Sigmoid colon (tissue), 7 donors: ENCODE measurements around the gene RAPGEF5. TPM values are rescaled to one million over a fixed set of nuclear protein-coding genes. Genes with fewer than 3 reads are reported as not detected.
A peak's percentile ranks its signal among the peaks of the same experiment; 100 is the strongest.

Experiments
- DNase-seq: peaks from one replicate; pipeline ENCODE4 v3.0.0-alpha.2; 2019
- H3K27ac ChIP-seq, 4 donors: fragments of 200-600 bp; sonication (generic); one replicate each; pipeline ENCODE4 v1.5.1; 2016 to 2019; ENCODE audit warnings: mild to moderate bottlenecking in 1 of 4
- H3K27me3 ChIP-seq, 3 donors: fragments of 200-600 bp; sonication (generic); one replicate each; pipeline ENCODE4 v1.5.1; 2019; ENCODE audit warnings: mild to moderate bottlenecking in 1 of 3
- H3K36me3 ChIP-seq, 4 donors: fragments of 200-600 bp; sonication (generic); one replicate each; pipeline ENCODE4 v1.5.1; 2016 to 2019
- H3K4me1 ChIP-seq, 4 donors: fragments of 200-600 bp; sonication (generic); one replicate each; pipeline ENCODE4 v1.5.1; 2017 to 2019
- H3K4me3 ChIP-seq, 4 donors: fragments of 200-600 bp; sonication (generic); one replicate each; pipeline ENCODE4 v1.5.1; 2017 to 2019; ENCODE audit warnings: mild to moderate bottlenecking in 2 of 4, moderate library complexity in 1 of 4
- H3K9me3 ChIP-seq, 4 donors: fragments of 200-600 bp in 3 of 4; sonication (generic) in 3 of 4; one replicate each; pipeline versions ENCODE4 v1.5.1 to v1.6.1; 2013 to 2019
- CTCF ChIP-seq, 4 experiments: fragments of 450-650 bp in 3 of 4; fragments of 200-600 bp in 1 of 4; IDR thresholded peaks; one replicate each; pipeline ENCODE4 v1.5.1; 2016 to 2019; ENCODE audit warnings: antibody characterized with exemption in 4 of 4, mild to moderate bottlenecking in 3 of 4, moderate library complexity in 2 of 4
- EP300 ChIP-seq, 4 donors: sonication (generic); formaldehyde crosslinking; IDR thresholded peaks; one replicate each; pipeline ENCODE4 v1.6.1; 2017; ENCODE audit warnings: antibody characterized with exemption in 4 of 4
- POLR2A ChIP-seq, 2 donors: fragments of 450-650 bp; IDR thresholded peaks; one replicate each; pipeline ENCODE4 v1.6.1; 2016; ENCODE audit warnings: antibody characterized with exemption in 2 of 2, mild to moderate bottlenecking in 2 of 2, moderate library complexity in 2 of 2
- POLR2AphosphoS5 ChIP-seq, 4 donors: sonication (generic); formaldehyde crosslinking; IDR thresholded peaks; one replicate each; pipeline ENCODE4 v1.6.1; 2017; ENCODE audit warnings: antibody characterized with exemption in 4 of 4
- WGBS, 2 donors: extraction: QIAGEN DNeasy Blood & Tissue Kit; methylation state at CpG; one replicate each; pipeline ENCODE4 v1.1.7; 2013; 5-methylcytosine and 5-hydroxymethylcytosine counted together
- intact Hi-C: fragments of 100-400 bp; cut with DNase I; formaldehyde crosslinking; loops from one replicate; pipeline ENCODE4 v1.15.1; 2023
- polyA plus RNA-seq, 3 donors: library from polyadenylated mRNA; stranded (reverse); fragments of 200-250 nt; gene quantifications; one replicate each; pipeline ENCODE4 v1.2.3, GENCODE V29; 2013
- total RNA-seq, 4 donors: library from RNA; depleted of rRNA; stranded (reverse); fragments of >200 nt; gene quantifications; one replicate each; pipeline ENCODE4 v1.1.0, GENCODE V29; 2016
- donor health status: healthy with polysubstance abuse.
- donor health status: Bipolar disorder and iron deficiency.
- donor health status: healthy.

Gene RAPGEF5
- total and polyA plus RNA-seq, 7 donors: 6.0 to 17.9 (median 12.6) TPM

GRCh38 chr7:22216832-22217475 lies 140.0 kb downstream of the RAPGEF5 start:
- peak overlapping the region in 3 of 4 donors; percentile 38 to 63 (median 40) for H3K27ac ChIP-seq
- no peaks in the 10 kb centered on the region for H3K4me1 ChIP-seq
- DNase-seq: no peak
- H3K9me3 ChIP-seq: no peaks in the 10 kb centered on the region
- no peak overlapping the region for H3K4me3 ChIP-seq
- intact Hi-C loops: no loop called here
- H3K27me3 ChIP-seq: no peaks in the 10 kb centered on the region
- H3K36me3 ChIP-seq: no peaks in the 10 kb centered on the region
- no peak for TF ChIP-seq POLR2AphosphoS5 (IDR thresholded peaks at IDR 0.05)
- TF ChIP-seq CTCF (IDR thresholded peaks at IDR 0.05): no peak
- no peak for TF ChIP-seq EP300 (IDR thresholded peaks at IDR 0.05)
- no peak for TF ChIP-seq POLR2A (IDR thresholded peaks at IDR 0.05)
- WGBS, 2 donors: 66 to 84% methylated on average over 4 of the region's 4 CpGs

GRCh38 chr7:22216309-22216708 lies 140.6 kb downstream of the RAPGEF5 start:
- no peak for DNase-seq
- Histone ChIP-seq H3K27me3 (no peaks in the 10 kb centered on the region), H3K27ac (peak overlapping the region in 3 of 4 donors; percentile 37 to 63 (median 38)), H3K36me3 (no peaks in the 10 kb centered on the region), H3K4me3 (no peak overlapping the region), H3K4me1 (no peaks in the 10 kb centered on the region), H3K9me3 (no peaks in the 10 kb centered on the region)
- intact Hi-C loops: no loop called here
- no peak for TF ChIP-seq EP300 (IDR thresholded peaks at IDR 0.05)
- WGBS, 2 donors: 47 to 70% methylated on average over 1 of the region's 1 CpG

GRCh38 chr7:22214000-22214399 lies 143.0 kb downstream of the RAPGEF5 start:
- no peaks in the 10 kb centered on the region for H3K9me3 ChIP-seq
- 69 to 80% methylated on average over 3 of the region's 3 CpGs for WGBS, 2 donors
- no peak for DNase-seq
- H3K27ac ChIP-seq: peak overlapping the region in 2 of 4 donors; percentile 26 to 38
- H3K4me3 ChIP-seq: no peak overlapping the region
- no peaks in the 10 kb centered on the region for H3K36me3 ChIP-seq
- TF ChIP-seq EP300 (IDR thresholded peaks at IDR 0.05): no peak
- no peak for TF ChIP-seq CTCF (IDR thresholded peaks at IDR 0.05)
- TF ChIP-seq POLR2A (IDR thresholded peaks at IDR 0.05): no peak
- TF ChIP-seq POLR2AphosphoS5 (IDR thresholded peaks at IDR 0.05): no peak
- intact Hi-C loops: no loop called here
- peaks cover 0 to under 1% (median 0%) of the 10 kb centered on the region in 4 donors for H3K4me1 ChIP-seq
- H3K27me3 ChIP-seq: no peaks in the 10 kb centered on the region

GRCh38 chr7:22213081-22213480 lies 143.9 kb downstream of the RAPGEF5 start:
- no peak for DNase-seq
- no peak overlapping the region for H3K27ac ChIP-seq
- TF ChIP-seq POLR2A (IDR thresholded peaks at IDR 0.05): no peak
- TF ChIP-seq POLR2AphosphoS5 (IDR thresholded peaks at IDR 0.05): no peak
- no peak for TF ChIP-seq EP300 (IDR thresholded peaks at IDR 0.05)
- TF ChIP-seq CTCF (IDR thresholded peaks at IDR 0.05): no peak
- no peaks in the 10 kb centered on the region for H3K9me3 ChIP-seq
- H3K27me3 ChIP-seq: no peaks in the 10 kb centered on the region
- H3K36me3 ChIP-seq: no peaks in the 10 kb centered on the region
- H3K4me1 ChIP-seq: peaks cover 0 to 10% (median 0%) of the 10 kb centered on the region in 4 donors
- WGBS, 2 donors: 79 to 82% methylated on average over 2 of the region's 2 CpGs
- intact Hi-C loops: no loop called here
- no peak overlapping the region for H3K4me3 ChIP-seq

GRCh38 chr7:22210967-22211366 lies 146.0 kb downstream of the RAPGEF5 start:
- no peak overlapping the region for H3K27ac ChIP-seq
- H3K4me1 ChIP-seq: peaks cover 0 to 11% (median 0%) of the 10 kb centered on the region in 4 donors
- H3K4me3 ChIP-seq: no peak overlapping the region
- no peaks in the 10 kb centered on the region for H3K9me3 ChIP-seq
- DNase-seq: no peak
- no peak for TF ChIP-seq POLR2A (IDR thresholded peaks at IDR 0.05)
- no peak for TF ChIP-seq EP300 (IDR thresholded peaks at IDR 0.05)
- TF ChIP-seq POLR2AphosphoS5 (IDR thresholded peaks at IDR 0.05): no peak
- TF ChIP-seq CTCF (IDR thresholded peaks at IDR 0.05): no peak
- no peaks in the 10 kb centered on the region for H3K36me3 ChIP-seq
- no peaks in the 10 kb centered on the region for H3K27me3 ChIP-seq
- intact Hi-C loops: no loop called here
- WGBS, 2 donors: 86 to 94% methylated on average over 2 of the region's 2 CpGs
